K562 (cell line): ENCODE results near the gene GAPDHS. TPM values are rescaled to one million over a fixed set of nuclear protein-coding genes. Genes with fewer than 3 reads are reported as not detected.

Experiments used
- BRF1 ChIP-seq: IDR thresholded peaks from 3 replicates; pipeline ENCODE4 v1.6.1; 2011; ENCODE audit warnings: borderline replicate concordance, mild to moderate bottlenecking; ENCODE audit not compliant: insufficient read length; ENCODE audit errors: extremely low read depth
- CC2D1A ChIP-seq: fragments of 450-650 bp; IDR thresholded peaks from 2 replicates; pipeline ENCODE4 v1.6.1; 2017; ENCODE audit warnings: mild to moderate bottlenecking
- DNMT1 ChIP-seq: fragments of 450-650 bp; IDR thresholded peaks from 2 replicates; pipeline ENCODE4 v1.6.1; 2016; ENCODE audit warnings: antibody characterized with exemption, mild to moderate bottlenecking
- EGR1 ChIP-seq: fragments of 450-650 bp; conservative IDR thresholded peaks from 2 replicates; pipeline ENCODE4 v1.6.1; 2017; ENCODE audit warnings: mild to moderate bottlenecking
- HMGXB4 ChIP-seq: sonication (generic); formaldehyde crosslinking; IDR thresholded peaks from 2 replicates; pipeline ENCODE4 v1.8.1; 2023; ENCODE audit warnings: mild to moderate bottlenecking, missing genetic modification reagents
- HOMEZ ChIP-seq: fragments of 250-450 bp; sonication (Bioruptor Pico); IDR thresholded peaks from 2 replicates; pipeline ENCODE4 v1.4.0; 2020; ENCODE audit warnings: mild to moderate bottlenecking, moderate library complexity
- IFI16 ChIP-seq: fragments of 250-450 bp; sonication (Bioruptor Pico); IDR thresholded peaks from 2 replicates; pipeline ENCODE4 v2.1.2; 2022; ENCODE audit warnings: mild to moderate bottlenecking, inconsistent platforms
- JUN ChIP-seq, 2 experiments: sonication (generic) in 1 of 2; formaldehyde crosslinking in 1 of 2; IDR thresholded peaks; 2 replicates each; pipeline versions ENCODE4 v1.6.1 to v1.8.0; 2012 to 2022; ENCODE audit warnings: borderline replicate concordance in 2 of 2, mild to moderate bottlenecking in 2 of 2, improper control_type of control experiment in 1 of 2, low read depth in 1 of 2, low read length in 1 of 2, missing genetic modification reagents in 1 of 2
- KDM1A ChIP-seq, 2 experiments: fragments of 450-650 bp; IDR thresholded peaks; 2 replicates each; pipeline ENCODE4 v1.6.1; 2016; ENCODE audit warnings: mild to moderate bottlenecking in 2 of 2
- KLF13 ChIP-seq: fragments of 450-650 bp; IDR thresholded peaks from 2 replicates; pipeline ENCODE4 v1.6.1; 2016; ENCODE audit warnings: missing genetic modification characterization, low read depth, mild to moderate bottlenecking, missing compliant biosample characterization, moderate library complexity, borderline replicate concordance
- MAX ChIP-seq: sonication (generic); formaldehyde crosslinking; IDR thresholded peaks from 2 replicates; pipeline ENCODE4 v1.9.0; 2022; ENCODE audit warnings: mild to moderate bottlenecking, missing genetic modification reagents
- NONO ChIP-seq, 2 experiments: fragments of 200-400 bp in 1 of 2; fragments of 450-650 bp in 1 of 2; formaldehyde crosslinking in 1 of 2; IDR thresholded peaks; 2 replicates each; pipeline ENCODE4 v1.6.1; 2017; ENCODE audit warnings: low read depth in 2 of 2, mild to moderate bottlenecking in 2 of 2, moderate library complexity in 2 of 2, low read length in 1 of 2
- NUFIP1 ChIP-seq: fragments of 450-650 bp; IDR thresholded peaks from 2 replicates; pipeline ENCODE4 v1.6.1; 2018; ENCODE audit not compliant: partially characterized antibody
- PCBP2 ChIP-seq: fragments of 200-400 bp; formaldehyde crosslinking; IDR thresholded peaks from 2 replicates; pipeline ENCODE4 v1.6.1; 2018; ENCODE audit warnings: low read length, low read depth, mild to moderate bottlenecking, moderate library complexity; ENCODE audit not compliant: poor library complexity, severe bottlenecking
- TAF7 ChIP-seq: fragments of 450-650 bp; IDR thresholded peaks from 2 replicates; pipeline ENCODE4 v1.6.1; 2016; ENCODE audit warnings: missing genetic modification characterization, missing compliant biosample characterization
- TARDBP ChIP-seq: fragments of 450-650 bp; IDR thresholded peaks from 2 replicates; pipeline ENCODE4 v1.6.1; 2016
- TEAD1 ChIP-seq, 2 experiments: fragments of 450-650 bp in 1 of 2; sonication (generic) in 1 of 2; formaldehyde crosslinking; IDR thresholded peaks; 2 replicates each; pipeline versions ENCODE4 v1.4.0 to v1.8.0; 2020 to 2022; ENCODE audit warnings: mild to moderate bottlenecking in 2 of 2, missing genetic modification reagents in 1 of 2
- THRA ChIP-seq: fragments of 450-650 bp; IDR thresholded peaks from 2 replicates; pipeline ENCODE4 v1.6.1; 2017; ENCODE audit warnings: mild to moderate bottlenecking, moderate library complexity
- XRCC5 ChIP-seq: fragments of 200-400 bp; formaldehyde crosslinking; IDR thresholded peaks from 2 replicates; pipeline ENCODE4 v1.6.1; 2017; ENCODE audit warnings: low read depth, mild to moderate bottlenecking, low read length
- ZBTB12 ChIP-seq: fragments of 250-450 bp; sonication (Bioruptor Pico); IDR thresholded peaks from 2 replicates; pipeline ENCODE4 v1.4.0; 2020
- ZBTB8A ChIP-seq: fragments of 450-650 bp; IDR thresholded peaks from 2 replicates; pipeline ENCODE4 v1.6.1; 2018; ENCODE audit warnings: mild to moderate bottlenecking, moderate library complexity; ENCODE audit not compliant: partially characterized antibody
- polyA plus RNA-seq, 8 experiments: library from polyadenylated mRNA; depleted of rRNA in 4 of 8; stranded (reverse) in 5 of 8; unstranded in 3 of 8; fragments of >200 nt; fragmentation: Nextera tagmentation in 2 of 8; fragmentation: Illumina TruSeq in 1 of 8; extraction: Ambion mirVana in 2 of 8; extraction: Trizol in 1 of 8; gene quantifications; 2 replicates each; pipeline versions ENCODE4 v1.2.1 to v1.2.3, GENCODE V29; 2011 to 2014; ENCODE audit warnings: inconsistent platforms in 1 of 8, missing spikeins in 1 of 8
- total RNA-seq, 7 experiments: library from RNA; depleted of rRNA in 6 of 7; stranded (reverse); fragments of >200 nt in 6 of 7; fragmentation: Illumina TruSeq in 2 of 7; extraction: Trizol in 2 of 7; gene quantifications; 2 replicates each; pipeline versions ENCODE4 v1.2.1 to v1.2.3, GENCODE V29; 2011 to 2021; ENCODE audit warnings: low replicate concordance in 1 of 7

GAPDHS gene
- total and polyA plus RNA-seq, 9 of the 15 experiments (the other 6 are each of a cell fraction or from before 2014, with no cell fraction given) = 0.08 to 0.12 TPM; not detected in 7

- no peak for TF ChIP-seq DNMT1
- TF ChIP-seq TAF7 (tag) = no peak
- no peak for TF ChIP-seq JUN (IDR thresholded peaks at IDR 0.05; ENCODE audit: borderline replicate concordance, low read depth, low read length)
- TF ChIP-seq JUN (CRISPR knock-in tag; IDR thresholded peaks at IDR 0.05; ENCODE audit: borderline replicate concordance) = no peak
- TF ChIP-seq EGR1 = no peak
- TF ChIP-seq ZBTB8A = no peak
- TF ChIP-seq NONO (IDR thresholded peaks at IDR 0.05; ENCODE audit: low read depth in 2 of 2, low read length in 1 of 2) = no peak; a peak in 1 of 4 replicates
- no peak for TF ChIP-seq HMGXB4 (CRISPR knock-in tag)
- TF ChIP-seq ZBTB12 (CRISPR knock-in tag) = peak; percentile 97
- no peak for TF ChIP-seq BRF1
- TF ChIP-seq XRCC5 = peak; percentile 19; the same call in 1 of the 2 replicates
- TF ChIP-seq CC2D1A = no peak
- TF ChIP-seq NUFIP1 = no peak
- no peak for TF ChIP-seq THRA
- TF ChIP-seq HOMEZ (CRISPR knock-in tag) = 0 out of 2 replicates have a peak, but pooled peaks have one; percentile 7
- TF ChIP-seq MAX = peak; percentile 52; the same call in 1 of the 2 replicates
- TF ChIP-seq IFI16 = no peak
- no peak for TF ChIP-seq PCBP2
- no peak for TF ChIP-seq KDM1A (IDR thresholded peaks at IDR 0.05)
- TF ChIP-seq TARDBP = no peak
- TF ChIP-seq TEAD1 (CRISPR knock-in tag; IDR thresholded peaks at IDR 0.05) = 0 out of 4 replicates have a peak, but pooled peaks of 1 of the 2 experiments have one; percentile 53
- TF ChIP-seq KLF13 (tag) = no peak
Observed at GRCh38 chr19:35545001-35545854, 12.0 kb downstream of the GAPDHS start, which contains the start of gene TMEM147 (continued).
